Stimulated activated CD8-positive, alpha-beta memory T cell treated with anti-CD3 and anti-CD28 coated beads, Interleukin-12 subunit alpha, Interleukin-12 subunit beta, amount 100 ng/mL, for 4 hours (primary cell): Measurements from ENCODE around the gene VPS8.

Experiments used
- DNase-seq: peaks from one replicate; pipeline ENCODE4 v3.0.0-alpha.2; 2020; ENCODE audit warnings: low read depth

Gene VPS8

GRCh38 chr3:184811034-184811433 lies 932 bp upstream of the VPS8 start:
- no peak for DNase-seq

GRCh38 chr3:184811663-184811998 lies 335 bp upstream of the VPS8 start:
- DNase-seq: no peak

GRCh38 chr3:184812662-184813042 lies 686 bp downstream of the VPS8 start:
- no peak for DNase-seq

DNA sequence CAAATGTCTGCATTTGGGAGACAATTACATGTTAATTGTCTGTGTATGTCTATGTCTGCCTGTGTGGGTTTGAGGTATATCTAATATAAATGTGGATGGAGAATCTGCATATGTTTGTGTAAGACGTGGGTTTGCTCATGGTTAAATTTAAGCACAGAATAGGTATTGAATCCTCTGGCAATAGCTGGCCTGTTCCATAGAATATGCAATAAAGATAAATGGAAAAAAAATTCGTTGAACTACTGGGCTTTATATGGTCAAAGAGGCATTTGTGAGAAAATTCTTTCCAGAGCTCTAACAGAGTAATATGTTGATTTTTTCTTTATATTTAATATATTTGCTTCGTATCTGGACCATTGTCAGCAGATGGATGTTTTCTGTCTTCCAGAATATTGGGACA lies 1.4 kb downstream of the VPS8 start:
- no peak for DNase-seq

- no peak for DNase-seq
Measured at GRCh38 chr3:184814214-184814613, 2.2 kb downstream of the VPS8 start.

DNA sequence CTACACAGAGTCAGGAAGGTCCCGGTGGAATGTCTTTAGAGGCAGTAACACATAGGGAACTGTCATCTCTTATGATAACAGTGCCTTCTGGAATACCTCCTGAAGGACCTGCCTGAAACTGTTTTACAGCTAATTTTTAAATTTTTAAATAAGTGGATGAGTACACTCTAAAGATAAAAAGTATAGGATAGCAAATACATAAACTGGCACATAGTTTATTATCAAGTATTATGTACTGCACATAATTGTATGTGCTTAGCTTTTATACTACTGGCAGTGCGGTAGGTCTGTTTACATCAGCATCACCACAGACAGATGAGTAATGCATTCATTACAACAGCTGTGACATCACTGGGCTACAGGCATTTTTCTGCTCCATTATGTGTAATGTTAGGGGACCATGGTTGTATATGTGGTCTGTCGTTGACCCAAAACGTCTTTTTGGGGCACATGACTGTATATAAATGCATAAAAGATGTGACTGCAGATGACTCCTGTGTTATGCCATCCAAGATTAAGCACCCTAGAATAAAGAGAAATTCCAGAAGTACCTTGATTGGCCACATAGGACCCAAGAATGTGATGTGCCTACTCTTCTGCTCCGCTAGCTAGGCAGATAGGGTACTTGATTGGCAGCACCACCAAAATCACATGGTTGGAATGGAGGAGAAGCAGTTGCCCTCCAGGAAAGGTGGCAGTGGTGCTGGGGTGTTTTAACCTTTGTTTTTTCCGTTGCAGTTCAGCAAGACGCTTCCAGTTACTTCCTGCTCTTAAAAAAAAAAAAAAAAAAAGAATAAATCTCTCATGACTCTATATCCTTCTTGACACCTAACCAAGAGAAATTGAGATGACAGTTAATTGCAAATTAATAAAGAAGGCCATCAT lies 3.3 kb downstream of the VPS8 start:
- DNase-seq: no peak

DNA sequence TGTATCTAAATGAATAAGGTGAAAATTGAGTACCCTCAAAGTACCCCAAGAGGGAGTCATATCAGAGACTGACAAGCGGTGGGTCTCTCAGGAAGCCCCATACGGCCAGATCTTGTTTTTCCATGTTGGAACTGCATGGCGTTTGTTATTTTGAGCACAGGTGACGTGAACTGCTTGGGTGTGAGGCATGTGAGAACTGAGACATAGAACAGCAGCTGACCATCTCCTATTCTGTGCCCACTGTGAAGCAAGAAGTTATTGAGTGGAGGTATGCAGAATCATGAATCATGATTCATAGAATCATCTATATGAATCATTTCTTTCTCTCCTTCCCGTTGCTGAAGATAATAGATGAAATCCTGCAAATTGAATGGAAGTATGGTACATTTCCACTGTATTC lies 4.6 kb downstream of the VPS8 start:
- DNase-seq: no peak

- DNase-seq: no peak
Measured at GRCh38 chr3:184820525-184820924, 8.6 kb downstream of the VPS8 start.

- no peak for DNase-seq
Measured at GRCh38 chr3:184821034-184821433, 9.1 kb downstream of the VPS8 start.

DNA sequence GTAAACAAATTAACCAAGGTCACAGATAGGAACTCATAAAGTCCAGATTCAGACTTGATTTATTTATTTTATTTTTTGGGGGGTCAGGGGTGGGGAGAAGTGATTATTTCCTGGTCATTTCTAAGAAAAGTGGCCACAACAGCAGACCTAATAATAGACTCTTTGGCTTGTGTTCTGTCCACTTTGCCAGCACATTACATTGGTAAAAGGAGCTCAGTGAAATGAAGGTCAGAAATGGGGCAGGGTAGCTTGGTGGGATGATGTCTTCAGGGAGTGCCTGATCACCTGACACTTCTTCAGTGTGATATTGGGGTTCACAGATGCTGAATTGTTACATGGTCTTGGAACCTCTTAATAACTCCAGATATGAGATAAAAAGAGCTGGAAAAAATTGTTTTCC lies 10.1 kb downstream of the VPS8 start:
- no peak for DNase-seq

DNA sequence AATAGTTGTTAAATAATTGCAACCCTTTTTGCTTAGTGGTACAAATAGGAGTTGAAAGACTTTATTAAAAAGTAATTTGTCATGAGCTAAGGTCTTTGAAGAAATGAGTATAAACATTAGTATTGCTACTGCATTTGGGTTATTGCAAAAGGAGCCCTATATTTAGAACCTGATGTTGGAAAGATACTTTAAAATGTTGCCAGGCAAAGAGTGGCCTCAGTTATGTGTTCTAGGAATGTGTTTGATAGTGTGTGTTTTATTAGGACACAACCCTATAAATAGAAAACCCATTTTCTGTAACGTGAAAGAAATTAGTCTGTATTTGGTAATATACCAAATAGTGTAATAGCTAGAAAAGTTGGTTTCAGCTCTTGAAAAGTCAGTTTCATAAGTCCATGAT lies 10.7 kb downstream of the VPS8 start:
- no peak for DNase-seq

GRCh38 chr3:184823990-184824389 lies 12.0 kb downstream of the VPS8 start:
- DNase-seq: no peak

DNA sequence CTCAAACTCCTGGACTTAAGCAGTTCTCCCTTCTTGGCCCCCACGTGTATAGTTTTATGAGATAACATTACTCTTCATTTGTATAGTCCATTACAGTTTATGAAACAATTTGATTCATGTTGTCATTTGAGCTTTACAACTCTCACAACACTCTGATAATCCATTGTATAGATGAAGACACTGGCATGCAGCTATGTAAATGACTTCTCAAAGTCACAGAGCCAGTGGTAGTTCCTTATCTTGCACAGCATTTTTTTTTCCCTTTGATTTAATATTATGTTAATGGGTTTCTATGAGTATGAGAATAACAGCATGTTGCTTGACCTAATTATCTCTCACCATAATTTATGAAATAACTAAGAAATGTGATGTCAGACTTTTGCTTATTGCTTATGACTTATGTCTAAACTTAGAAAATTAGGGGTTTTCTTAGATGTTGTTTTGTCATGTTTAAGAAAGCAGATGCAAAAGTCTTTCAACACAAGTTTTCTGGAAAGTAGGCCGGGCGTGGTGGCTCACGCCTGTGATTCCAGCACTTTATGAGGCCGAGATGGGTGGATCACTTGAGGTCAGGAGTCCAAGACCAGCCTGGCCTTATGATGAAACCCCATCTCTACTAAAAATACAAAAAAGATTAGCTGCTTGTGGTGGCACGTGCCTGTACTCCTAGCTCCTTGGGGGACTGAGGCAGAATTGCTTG lies 13.3 kb downstream of the VPS8 start:
- no peak for DNase-seq

GRCh38 chr3:184827572-184827971 lies 15.6 kb downstream of the VPS8 start:
- DNase-seq: no peak

DNA sequence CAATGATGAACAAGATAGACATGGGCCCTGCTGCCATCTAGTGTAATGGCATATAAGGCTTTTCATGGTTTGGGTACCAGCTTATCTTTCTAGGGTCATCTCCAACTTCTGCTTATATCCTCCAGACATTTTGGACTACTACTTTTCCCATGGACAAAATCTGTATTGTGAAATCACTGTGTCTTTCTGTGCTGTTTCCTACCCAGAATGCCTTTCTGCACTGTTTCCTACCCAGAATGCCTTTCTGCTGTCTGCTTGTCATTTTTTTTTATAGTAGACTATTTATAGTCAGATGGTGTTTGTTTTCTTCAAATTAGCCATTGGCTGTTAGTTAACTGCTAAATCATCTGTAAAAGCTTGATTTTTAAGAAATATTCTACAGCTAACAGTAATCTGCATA lies 20.1 kb downstream of the VPS8 start:
- no peak for DNase-seq

DNA sequence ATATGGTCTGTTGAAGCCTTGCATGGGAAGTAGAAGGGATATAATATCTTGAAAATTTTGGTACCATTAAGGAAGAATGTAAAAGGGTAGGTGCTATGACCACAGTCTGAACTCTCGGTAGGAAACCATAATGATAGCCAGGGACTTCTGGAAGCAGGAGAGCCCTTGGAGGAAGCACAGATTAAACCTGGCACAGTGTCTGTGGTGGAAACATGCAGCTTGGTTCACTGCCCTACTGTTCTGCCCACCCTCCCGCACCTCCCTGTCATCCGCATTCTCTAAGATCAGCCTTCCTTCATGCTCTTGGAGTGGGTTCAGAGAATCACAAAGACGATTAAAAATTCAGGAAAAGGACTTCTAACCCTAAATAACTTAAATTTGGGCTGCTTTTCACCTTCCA lies 20.9 kb downstream of the VPS8 start:
- DNase-seq: no peak

DNA sequence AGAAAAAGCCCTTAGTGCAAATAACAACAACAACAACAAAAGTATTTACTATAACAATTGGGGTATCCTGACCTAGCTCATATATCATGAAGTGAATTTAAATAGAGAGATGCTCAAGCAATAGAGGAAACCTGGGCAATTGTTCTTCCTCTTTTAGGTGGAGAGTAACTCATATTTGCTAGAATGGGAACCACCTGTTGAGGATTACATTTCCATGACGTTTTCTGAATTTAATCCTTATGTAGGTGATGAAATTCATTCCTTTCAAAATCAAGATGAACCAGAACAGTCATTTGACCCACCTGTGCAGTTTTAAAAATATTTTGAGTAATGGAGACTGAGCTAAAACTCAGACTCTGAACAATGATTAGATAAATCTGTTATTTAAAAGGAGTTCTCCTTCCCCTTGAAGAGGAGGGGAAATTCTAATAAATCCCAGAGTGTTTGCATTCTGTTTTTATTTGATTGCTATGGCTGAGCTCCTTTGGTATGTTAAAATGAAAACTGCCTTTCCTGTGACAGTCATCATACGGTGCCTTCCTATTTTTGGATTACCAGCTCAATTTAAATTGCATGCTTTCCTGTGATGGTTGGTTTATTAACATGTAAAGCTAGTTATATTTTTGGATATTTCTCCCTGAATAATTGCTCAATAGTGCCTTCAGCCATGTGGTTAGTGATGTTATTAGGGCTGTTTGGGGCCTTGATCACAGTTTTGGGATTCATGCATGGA lies 24.3 kb downstream of the VPS8 start:
- no peak for DNase-seq

GRCh38 chr3:184842433-184842832 lies 30.5 kb downstream of the VPS8 start:
- DNase-seq: no peak

GRCh38 chr3:184845819-184846218 lies 33.9 kb downstream of the VPS8 start:
- no peak for DNase-seq

- DNase-seq: no peak
Measured at GRCh38 chr3:184846496-184846895, 34.5 kb downstream of the VPS8 start.

DNA sequence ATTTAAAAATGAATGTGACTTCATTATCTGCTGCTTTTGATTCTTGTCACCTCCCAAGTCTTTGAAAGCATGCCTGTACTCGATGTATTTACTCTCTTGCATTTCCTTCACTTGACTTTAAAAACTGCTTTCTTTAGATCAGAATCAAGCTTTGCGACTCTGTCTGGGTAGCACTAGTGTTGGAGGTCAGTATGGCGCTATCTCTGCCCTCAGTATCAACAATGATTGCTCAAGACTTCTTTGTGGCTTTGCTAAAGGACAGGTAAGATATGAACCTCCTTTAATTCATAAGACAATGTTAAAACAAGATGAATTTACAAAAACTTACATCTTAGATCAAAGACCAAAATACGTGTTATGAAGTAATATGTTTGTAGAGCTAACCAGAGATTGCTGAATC lies 37.0 kb downstream of the VPS8 start:
- no peak for DNase-seq

DNA sequence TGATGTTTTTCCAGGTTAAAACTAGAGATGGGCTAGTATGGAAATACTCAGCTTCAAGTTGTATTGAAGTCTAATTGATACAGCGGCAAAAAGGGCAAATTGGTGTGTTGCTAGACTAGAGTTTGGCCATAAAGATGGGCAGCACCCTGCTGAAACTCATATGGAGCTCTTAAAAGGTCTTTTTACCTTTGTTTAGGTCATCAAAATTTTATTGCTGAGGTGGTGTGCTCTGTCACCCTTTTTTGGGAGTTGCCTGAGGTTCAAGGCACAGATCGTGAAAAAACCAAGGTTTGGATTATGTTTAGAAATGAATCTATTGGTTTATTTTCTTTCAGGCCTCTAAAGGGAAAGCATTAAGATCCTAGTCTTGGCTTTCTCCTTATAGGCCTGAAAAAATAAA lies 38.2 kb downstream of the VPS8 start:
- DNase-seq: no peak

DNA sequence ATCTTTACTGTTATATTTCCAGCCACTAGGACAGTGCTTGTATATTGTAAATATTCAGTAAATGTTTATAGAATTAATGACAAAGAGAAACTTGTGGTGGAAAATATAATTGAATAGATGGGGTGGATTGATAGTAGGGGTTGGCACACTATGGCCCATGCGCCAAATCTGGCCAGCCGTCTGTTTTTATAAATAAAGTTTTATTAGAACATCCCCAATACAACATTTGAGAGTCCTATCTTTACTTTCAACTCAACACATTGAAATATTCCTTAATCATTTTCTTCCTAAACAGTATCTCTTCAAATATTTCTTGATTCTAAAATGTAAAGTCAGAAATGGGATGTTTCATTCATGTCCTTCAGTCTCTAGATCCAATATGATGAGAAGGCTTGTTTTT lies 45.1 kb downstream of the VPS8 start:
- DNase-seq: no peak
